HG02884 (cell line): Measurements from ENCODE around the gene AP1S1.

Experiments
- ATAC-seq: cut with Tn5 transposase; IDR thresholded peaks from one replicate; pipeline ENCODE4 v1.9.1; 2021; ENCODE audit warnings: mild to moderate bottlenecking, moderate library complexity; ENCODE audit not compliant: unreplicated experiment

The AP1S1 gene

DNA sequence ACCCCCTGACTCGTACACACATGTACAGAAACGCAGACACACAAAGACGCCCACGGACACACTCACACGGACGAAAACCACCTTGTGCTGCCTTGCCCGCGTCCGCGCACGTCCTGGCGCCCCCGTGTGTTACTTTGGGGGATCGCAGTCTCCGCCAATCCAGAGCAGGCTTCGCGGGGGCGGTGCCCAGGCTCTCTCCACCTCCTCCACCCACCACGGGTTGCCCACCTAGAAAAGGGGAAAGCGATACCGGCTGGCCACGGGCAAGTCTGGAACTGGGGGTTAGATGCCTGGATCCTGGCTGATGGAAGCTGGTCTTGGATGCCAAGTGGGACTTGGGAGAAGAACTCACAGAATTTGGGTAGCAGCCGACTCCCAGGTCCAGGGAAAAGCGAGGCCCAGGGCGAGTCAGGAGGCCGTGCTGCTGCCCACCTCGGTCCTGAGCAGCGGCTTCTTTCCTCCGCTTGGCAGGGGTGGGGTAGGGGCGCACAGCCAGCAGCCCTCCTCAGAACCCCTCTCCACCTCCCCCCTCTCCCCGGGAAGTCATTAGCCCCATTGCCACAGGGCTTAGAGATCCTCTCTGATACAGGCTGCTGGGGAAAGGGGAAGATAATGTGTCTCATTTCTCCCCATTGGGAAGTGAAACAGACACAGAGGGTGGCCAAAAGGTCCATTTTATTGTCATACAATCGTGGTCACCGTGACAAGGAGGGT is 15.7 kb downstream of the AP1S1 start:
- ATAC-seq = no peak

DNA sequence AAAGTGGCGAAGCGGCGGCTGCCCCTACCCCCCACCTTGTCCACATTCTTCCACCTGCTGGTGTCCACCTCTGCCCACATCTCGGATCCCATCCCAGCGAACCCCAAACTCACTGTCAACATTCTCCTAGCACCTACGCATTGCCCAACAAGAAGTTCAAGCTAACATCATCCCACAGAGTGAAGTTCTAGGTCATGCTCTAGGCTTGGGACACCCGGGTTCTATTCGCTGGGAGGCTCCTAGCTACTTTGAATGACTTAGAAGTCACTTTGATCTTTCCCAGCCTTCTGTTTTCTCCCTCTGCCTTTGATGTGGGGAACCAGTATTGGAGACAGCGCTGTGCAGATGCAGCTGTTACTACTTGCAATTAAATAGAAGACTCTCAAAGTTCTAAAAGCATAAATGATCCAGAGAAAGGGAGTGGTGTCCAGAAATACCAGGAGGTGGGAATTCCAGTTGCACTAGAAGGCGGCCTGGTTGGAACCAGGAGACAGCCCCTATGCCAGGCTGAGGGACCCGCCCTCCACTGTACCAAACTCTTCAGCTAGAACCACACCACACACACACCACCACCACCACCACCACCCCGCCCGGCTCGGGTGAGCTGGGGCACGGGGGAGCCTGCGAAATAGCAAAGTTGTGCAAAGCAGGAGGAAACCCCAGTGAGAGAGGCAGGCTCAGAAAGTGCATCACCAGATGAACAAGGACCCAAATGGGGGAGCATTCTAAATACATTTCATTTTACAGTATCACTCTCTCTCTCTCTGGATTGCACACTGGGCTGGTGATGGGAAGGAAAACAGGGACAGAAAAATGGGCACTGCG is 16.6 kb downstream of the AP1S1 start:
- no peak for ATAC-seq

DNA sequence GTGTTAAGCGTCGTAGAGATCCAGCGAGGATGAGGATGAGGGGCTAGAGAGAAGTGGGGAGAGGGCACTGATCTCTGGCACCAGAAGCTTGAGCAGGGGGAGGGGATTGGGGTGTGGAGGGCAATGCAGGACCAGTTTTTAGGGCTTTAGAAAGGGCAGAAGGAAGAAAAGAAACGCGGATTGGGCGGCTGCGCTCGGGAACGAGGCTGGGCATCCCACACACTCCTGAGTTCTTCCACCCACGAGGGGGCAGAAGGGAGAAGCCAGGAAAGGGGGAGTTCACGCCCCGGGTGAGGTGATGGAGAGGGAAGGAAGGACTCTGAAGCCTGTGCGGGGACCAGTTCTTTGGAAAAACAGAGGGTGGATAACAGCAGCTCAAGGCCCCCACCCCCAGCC is 17.2 kb downstream of the AP1S1 start:
- ATAC-seq = no peak

DNA sequence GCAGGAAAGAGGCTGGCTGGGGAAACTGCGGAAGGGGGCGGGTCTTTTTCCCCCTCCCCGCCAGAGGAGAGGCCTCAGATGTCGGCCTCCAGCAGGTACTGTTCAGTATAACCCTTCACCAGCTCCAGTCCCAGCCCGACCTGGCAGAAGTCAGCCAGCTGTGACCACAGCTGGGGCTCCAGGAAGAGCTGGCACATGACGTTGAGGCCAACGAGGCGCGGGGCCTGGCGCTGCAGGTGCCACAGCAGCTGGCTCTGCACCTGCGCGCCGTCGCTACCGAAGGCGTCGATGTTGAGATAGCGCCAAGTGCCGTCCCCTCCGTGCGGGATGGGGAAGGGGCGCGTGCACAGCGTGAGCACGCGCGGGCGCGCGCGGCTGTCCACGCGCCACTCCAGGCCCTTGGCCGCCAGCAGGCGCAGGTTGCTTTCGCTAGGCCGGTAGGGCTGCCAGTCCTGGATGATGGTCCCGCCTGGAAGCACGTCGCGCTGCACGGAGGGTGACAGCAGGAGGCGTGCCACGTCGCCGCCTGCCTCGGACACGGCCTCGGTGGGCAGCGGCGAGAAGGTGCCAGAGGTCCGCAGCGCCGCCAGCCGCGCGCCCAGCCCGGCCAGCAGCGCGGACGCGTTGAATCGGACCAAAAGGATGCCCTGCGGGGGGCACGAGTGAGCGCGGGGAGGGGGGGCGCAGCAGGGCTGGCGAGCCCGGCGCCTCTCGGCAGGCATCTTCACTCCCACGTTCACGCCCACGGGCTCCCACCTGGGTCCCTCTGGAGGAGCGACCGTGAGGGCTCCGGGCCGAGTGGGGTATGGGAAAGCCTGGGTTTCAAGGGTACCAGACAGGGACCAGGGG is 18.0 kb downstream of the AP1S1 start:
- no peak for ATAC-seq

DNA sequence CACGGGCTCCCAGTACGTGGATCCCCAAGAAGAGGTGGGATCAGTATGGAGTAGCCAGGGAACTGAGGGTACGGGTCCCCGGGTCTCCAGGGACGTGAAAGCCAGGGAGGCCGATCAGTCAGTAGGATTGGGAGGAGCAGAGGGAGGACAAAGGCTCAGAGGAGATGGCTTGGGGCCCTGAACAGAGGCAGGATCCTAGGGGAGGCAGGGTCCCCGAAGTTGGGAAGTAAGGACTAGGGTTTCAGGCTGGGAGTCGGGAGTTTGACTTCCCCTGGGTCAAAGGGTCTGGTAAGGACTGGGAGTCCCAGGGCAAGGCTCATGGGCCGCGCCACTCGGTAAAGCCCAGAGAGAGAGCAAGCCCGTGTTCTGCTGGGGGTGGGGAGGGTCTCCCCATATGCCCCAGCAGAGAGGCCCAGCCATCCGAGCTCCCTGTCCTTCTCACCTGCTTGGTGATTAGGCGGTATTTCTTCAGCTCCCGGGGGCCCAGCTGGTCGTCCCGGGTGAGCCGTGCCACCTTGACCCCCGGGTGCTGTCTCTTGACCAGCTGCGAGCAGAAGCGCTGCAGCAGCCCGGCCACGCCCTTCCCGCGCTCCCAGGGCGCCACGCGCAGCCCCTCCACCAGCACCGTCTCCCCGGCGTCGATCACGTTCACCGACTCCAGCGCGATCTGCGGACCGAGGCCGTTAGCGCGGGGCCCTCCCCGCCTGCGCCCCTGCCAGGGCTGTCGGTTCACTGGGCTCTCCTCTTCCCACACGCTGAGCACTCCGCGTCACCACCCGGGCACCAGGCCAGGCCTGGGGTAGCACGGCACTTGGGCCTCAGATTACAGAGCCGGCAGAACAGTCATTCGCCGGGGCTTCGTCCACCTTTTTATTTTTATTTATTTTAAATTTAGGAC is 18.8 kb downstream of the AP1S1 start:
- no peak for ATAC-seq

DNA sequence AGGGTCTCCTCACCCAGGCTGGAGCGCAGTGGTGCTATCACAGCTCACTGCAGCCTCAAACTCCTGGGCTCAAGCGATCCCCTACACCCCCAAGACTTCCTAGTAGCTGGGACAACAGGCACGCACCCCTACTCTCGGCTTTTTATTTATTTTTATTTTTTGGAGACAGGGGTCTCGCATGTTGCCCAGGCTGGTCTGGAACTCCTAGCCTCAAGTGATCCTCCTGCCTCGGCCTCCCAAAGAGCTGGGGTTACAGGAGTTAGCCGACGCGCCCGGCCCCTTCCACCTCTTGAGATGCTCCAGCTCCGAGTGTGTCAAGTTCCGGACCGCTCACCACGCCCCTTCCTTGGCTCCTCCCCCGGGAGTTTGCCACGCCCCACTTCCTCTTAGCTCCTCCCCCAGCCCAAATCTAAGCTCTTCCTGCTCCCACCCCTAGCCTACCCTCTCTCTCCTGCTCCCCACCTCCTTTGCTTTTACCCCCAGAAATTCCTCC is 19.5 kb downstream of the AP1S1 start:
- no peak for ATAC-seq

DNA sequence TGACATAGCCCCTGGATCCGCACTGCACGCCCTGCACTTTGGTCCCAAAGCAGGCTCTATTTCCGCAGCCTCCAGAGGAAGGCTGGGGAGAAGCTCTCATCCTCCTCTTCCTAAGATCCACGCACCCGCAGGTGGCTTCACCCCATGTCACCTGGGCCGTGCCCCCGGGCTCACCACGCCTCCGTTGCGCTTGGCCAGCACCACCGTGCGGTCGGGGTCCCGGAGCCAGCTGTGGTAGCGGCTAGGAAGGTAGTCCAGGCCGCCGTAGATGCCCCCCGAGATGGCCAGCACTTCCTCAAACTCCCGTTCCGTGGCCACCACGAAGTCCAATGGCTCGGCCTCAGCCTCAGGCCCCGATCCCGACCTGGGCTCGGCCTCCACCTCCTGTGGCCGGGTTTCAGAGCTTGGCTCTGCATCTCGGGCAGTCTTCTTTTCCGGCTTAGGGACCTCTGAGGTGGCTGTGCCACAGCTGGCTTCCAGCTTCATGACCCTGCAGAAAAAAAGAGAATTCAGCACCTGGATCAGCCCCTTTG is 20.1 kb downstream of the AP1S1 start:
- ATAC-seq = no peak

DNA sequence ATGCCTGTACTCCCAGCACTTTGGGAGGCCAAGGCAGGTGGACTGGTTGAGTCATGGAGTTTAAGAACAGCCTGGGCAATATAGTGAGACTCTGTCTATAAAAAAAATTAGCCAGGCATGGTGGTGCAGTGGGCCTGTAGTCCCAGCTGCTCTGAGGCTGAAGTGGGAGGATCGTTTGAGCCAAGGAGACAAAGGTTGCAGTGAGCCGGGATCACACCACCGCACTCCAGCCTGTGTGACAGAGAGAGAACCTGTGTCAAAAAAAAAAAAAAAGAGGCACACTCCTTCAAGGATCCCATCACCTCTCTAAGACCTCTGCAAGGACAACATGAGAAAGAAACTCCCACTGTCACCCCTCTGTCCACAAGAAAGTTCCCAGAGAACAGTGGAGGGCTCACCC is 21.4 kb downstream of the AP1S1 start:
- ATAC-seq = no peak

DNA sequence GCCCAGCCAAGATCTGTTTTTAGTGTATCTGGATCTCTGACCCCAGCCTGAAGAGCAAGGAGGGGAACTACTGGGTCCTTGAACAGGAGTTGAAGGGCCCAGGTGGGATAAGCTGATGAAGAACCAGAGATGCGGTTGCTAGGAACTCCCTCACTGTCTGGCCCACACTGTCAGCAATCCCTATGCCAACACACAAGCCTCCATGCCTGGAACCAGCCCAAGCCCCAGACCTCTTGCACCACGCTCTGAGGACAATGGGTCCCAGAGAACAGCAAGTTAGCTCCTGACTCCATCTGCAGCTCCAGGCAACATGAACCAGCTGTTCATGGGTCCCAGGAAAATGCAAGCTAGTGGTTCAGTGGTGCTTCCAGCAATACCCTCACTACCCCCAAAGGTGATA is 23.4 kb downstream of the AP1S1 start:
- ATAC-seq = no peak

DNA sequence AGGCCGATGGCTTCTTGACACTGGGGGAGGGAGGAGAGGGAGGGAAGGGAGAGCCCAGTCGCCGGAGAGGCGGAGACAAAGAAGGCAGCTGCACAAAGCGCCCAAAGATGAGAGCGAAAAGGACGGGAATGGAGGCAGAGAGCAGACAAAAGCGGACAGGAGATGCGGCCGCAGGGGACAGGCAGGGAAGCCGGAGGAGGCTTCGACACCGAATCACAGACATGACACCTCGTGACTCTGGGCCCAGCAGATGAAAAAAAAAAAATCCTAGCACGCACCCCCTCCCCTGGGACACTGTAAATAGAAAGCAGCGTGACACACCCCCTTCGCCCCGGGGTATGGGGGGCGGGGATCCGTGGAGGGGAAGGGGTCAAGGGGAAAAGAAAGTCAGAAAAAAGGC is 24.8 kb downstream of the AP1S1 start:
- ATAC-seq = no peak

DNA sequence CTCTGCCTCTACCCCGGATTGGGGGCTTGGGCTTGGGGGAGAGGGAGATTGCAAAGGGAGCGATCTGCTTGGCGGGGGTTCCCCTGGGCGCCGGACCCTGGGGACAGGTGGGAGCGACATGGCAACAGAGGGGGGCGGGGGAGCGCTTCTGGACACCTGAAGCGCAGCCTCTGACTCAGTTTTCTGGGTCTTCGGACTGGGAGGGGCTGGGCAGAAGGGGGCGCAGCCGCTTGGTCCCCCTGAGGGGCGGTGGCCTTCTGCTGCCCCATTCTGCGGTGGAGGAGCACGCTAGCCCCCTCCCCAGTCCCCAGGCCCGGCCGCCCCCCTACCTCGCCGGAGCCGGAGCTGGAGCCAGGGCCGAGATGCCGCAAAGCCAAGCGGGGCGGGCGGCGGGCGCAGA is 25.4 kb downstream of the AP1S1 start:
- ATAC-seq = no peak

DNA sequence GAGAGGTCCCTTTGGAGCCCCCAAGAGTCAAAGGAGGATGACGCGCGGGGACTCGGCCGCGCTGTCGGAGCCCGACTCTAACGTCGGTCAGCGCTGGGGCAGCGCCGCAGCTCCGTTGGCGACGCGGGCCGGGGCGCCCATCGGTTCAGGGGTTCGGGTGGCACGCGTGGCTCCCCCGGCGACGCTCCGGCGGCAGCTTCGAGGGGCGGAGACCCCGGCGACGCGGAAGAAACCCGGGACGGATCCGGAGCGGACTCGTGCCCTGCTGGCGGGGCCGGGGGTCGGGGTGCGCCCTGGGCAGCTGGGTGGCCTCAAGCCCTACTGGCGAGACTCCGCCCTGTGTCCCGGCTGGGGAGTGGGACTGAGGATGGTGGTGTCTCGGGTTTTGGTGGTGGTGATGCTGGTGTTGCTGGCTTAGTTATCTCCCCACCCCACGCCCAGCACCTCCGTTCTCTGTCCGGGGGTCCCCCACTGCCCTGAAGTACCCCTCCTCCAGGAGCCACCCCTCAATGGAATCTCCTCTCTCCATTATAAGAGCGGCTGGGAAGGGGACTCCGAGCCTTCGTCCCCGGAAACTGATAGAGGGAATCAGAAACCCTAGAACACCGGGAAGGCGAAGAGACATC is 26.0 kb downstream of the AP1S1 start, which contains the start of gene NAT16:
Gene NAT16 (minus strand): TSS at position 164 of the 626 bp plus-strand sequence. CDS start 5,486 bp downstream, outside the sequence.
- no peak for ATAC-seq

DNA sequence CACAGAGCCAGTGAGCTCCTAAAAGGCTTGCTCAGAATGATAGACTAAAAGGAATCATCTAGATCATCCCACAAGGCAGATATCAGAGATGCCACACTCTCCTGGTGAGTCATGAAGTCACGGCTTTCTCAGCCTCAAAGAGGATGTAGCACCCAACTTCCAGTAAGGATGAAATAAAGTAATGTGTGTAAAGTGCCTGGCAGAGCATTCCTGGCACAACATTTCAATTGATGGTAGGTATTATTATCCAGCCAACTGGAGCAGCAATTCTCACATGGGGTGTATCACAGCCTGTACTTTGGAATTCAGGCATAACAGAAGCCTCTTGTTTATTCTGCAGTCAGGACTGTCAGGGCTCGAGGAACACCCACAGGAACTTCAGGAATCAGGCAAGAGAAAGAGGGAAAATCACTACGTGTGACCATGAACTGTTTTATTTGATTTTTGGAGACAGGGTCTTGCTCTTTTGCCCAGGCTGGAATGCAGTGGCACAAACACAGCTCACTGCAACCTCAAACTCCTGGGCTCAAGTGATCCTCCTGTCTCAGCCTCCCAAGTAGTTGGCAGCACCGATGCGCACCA is 31.1 kb downstream of the AP1S1 start:
- ATAC-seq = no peak

DNA sequence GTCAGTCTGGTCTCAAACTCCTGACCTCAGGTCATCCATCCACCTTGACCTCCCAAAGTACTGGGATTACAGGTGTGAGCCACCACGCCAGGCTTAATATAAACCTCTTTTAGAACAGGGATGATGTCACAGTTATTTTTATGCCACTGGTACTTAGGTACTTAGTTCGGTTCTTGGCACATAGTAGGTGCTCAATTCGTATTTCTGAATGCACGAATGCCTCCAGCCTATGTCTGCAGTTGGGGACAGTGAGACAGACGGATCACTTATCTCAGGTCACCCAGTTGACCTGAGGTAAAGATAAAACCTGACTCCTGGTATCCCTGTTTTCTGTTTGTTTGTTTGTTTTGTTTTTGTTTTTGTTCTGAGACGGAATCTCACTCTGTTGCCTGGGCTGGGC is 31.9 kb downstream of the AP1S1 start:
- ATAC-seq = no peak

DNA sequence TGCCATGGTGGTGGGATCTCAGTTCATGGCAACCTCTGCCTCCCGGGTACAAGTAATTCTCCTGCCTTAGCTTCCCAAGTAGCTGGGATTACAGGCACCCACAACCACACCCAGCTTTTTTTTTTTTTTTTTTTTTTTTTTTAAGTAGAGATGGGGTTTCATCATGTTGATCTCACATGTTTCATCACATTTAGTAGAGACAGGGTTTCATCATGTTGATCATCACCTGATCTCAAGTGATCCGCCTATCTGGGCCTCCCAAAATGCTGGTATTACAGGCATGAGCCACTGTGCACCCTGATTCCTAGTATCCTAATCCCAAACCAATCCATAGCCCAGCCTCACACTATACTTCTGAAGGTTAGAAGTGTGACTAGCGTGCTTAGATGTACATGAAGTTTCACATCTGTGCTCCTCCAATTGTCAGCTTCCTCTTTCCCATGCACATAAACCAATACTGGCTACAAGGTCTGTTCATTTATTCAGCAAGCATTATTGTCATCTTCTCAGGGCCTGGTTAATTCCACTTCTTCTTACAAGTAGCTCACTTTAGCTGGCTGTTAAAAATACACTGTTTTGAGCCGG is 32.7 kb downstream of the AP1S1 start:
- no peak for ATAC-seq

DNA sequence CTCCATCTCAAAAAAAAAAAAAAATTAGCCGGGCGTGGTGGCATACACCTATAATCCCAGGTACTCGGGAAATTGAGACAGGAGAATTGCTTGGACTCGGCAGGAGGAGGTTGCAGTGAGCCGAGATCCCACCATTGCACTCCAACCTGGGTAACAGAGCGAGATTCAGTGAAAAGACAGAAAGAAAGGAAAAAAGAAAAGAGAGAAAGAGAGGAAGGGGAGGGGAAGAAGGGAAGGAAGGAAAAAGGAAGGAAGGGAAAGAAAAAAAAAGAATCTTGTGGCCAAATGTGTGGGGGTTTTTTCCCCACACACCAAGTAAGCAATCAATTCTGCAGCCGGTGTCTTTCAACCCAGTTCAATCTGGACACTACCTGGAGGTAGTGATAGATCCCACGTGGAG is 34.8 kb downstream of the AP1S1 start:
- no peak for ATAC-seq

DNA sequence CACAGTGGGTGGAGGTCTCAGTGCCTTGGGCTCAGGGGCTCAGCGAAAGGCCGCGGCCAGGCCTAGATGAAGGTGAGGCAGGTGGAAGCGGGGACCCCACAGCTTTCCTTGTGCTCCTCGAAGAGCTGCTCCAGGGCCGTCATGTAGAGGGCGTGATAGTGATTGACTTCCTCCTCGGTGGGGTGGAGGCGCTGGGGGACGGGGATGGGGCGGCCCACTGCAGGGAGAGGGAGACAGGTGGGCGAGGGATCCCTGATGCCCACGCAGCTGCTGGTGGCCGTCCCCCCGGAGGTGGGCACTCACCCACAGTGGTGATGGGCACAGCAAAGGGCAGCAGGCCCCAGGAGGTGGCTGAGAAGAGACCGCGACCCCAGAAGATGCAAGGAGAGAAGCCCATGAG is 41.6 kb downstream of the AP1S1 start:
- no peak for ATAC-seq

DNA sequence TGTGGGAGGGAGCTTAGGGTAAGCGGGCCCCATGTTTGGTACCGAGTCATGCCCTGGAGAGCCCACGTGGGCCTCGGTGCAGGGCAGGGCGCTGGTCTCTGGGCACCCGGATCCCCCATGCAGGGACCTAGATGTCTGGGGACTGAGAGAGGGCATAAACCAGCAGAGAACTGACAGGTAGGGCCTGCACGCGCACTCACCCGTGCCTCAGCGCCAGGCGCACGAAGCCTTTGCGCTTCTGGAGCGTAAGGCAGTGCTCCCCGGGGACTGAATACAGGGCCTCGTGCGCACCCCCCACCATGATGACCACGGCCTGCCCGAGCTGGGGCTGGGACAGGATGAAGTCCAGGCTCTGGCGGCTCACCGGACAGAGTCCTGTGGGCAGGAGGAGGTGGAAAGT is 43.7 kb downstream of the AP1S1 start:
- ATAC-seq = no peak

DNA sequence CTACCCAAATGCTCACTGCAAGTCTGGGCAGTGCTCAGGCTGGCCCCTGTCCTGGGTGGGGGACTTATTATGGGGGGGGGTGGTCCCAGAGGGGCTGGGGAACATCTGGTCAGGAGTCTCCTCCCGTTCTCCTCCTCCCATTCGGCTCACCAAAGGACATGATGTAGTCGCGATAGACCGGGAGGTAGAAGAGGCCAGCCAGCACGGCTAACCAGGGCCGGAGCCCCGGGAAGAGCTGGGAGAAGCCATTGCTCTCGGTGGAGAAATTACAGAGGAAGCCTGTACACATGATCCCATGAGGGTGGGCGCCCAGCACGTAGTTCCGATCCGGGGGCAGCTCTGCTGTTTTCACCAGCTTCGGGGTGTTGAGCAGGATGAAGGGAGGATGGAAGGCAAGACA is 44.2 kb downstream of the AP1S1 start:
- no peak for ATAC-seq
